Posterior vena cava (tissue), 2 donors: ENCODE measurements around the gene ARL6IP4. TPM values are rescaled to one million over a fixed set of nuclear protein-coding genes. Genes with fewer than 3 reads are reported as not detected.
"Not testable (repeated sequence)": the region's sequence is repeated elsewhere in the genome, so short reads cannot be mapped to it uniquely, and the experiment has no call there.

ENCODE experiments used
- DNase-seq: peaks from one replicate; pipeline ENCODE4 v3.0.0-alpha.2; 2020; ENCODE audit warnings: low spot score
- intact Hi-C, 2 donors: fragments of 100-400 bp; cut with DNase I; formaldehyde crosslinking; loops; one replicate each; pipeline versions ENCODE4 v1.14.1 to v1.14.2; 2022 to 2023
- total RNA-seq, 2 donors: library from RNA; stranded (reverse); fragmentation: NEBNext Ultra II Directional; extraction: Animal tissue kit (Norgen Biotek cat#: 25700); gene quantifications; one replicate each; pipeline ENCODE4 v1.2.1, GENCODE V29; 2021
- donor health status: DM: yes; HTN: yes; CAD: no.
- donor health status: DM: yes; HTN: yes; CAD: no.

ARL6IP4 gene
- total RNA-seq, 2 donors from 2014 or later = 125 to 132 TPM

GRCh38 chr12:122996621-122997342, 16.3 kb downstream of the ARL6IP4 start:
- intact Hi-C loops = loop anchor here in 1 of 2 donors (10.0 kb wide), 1 partner anchor 148 kb away; no protein-coding TSS in a partner anchor
- DNase-seq = no peak

- DNase-seq = no peak
- intact Hi-C loops = loop anchor here in 1 of 2 donors (10.0 kb wide), 1 partner anchor 147 kb away; no protein-coding TSS in a partner anchor
Measured at GRCh38 chr12:122997343-122998250, 17.1 kb downstream of the ARL6IP4 start.

DNA sequence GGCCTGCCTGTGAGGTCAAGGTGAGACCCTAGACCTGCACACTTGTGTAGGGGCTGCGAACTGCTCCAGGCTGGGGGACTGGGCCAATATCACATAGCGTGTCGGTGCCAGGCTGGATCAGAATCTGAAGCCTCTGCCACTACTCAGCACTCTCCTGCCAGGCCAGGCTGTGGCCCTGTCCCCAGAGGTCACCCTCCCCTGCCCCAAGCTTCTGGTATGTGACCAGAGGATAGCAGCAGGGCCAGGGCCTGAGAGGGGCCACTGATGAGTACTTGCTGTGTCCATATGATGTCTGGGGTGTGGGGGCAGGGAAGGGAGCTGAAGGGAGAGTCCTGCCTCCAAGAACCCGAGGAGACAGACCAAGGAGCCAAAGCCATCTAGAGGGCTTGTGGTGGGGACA, 17.8 kb downstream of the ARL6IP4 start:
- intact Hi-C loops = loop anchor here in 1 of 2 donors (10.0 kb wide), 1 partner anchor 146 kb away; no protein-coding TSS in a partner anchor
- DNase-seq = no peak

DNA sequence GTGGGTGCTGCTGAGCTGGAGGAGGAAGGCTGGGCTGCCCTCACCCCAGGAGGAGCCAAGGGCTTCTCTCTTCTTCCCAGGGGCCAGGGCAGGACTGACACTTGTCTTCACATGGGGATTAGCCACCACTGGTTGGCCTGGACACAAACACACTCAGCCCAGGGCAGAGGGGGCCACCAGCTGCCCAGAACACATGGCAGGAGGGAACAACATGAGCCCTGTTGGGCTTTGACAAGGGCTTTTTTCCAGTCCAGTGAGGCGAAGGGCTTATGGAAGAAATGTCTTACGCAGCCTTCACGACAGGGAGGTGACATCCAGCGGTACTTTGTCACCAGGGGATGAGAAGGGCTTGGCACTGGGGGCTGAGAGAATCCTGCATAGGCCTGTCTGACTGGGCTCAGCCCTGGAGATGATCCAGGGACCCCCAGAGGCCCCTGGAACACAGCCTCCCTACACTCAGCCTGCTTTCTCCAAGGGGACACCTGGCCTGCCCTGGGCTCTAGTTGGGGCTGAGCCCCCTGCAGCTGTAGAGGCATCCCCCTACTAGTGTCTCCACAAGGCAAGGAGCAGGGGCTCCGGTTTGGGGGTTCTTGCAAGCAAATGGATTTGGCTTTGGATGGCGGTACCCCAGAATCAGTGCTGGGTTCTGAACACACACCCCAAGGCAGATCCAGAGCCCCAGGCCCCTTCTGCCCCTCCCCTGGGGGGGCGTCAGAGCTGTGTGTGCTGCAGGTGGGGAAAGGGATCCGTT, 18.9 kb downstream of the ARL6IP4 start:
- intact Hi-C loops = loop anchor here in 1 of 2 donors (10.0 kb wide), 1 partner anchor 145 kb away; no protein-coding TSS in a partner anchor
- no peak for DNase-seq

- intact Hi-C loops = loop anchor here in 1 of 2 donors (10.0 kb wide), 1 partner anchor 145 kb away; no protein-coding TSS in a partner anchor
- no peak for DNase-seq
Measured at GRCh38 chr12:122999986-123000420, 19.5 kb downstream of the ARL6IP4 start.

- DNase-seq = no peak
- intact Hi-C loops = no loop called here
Measured at GRCh38 chr12:123000578-123000977, 20.1 kb downstream of the ARL6IP4 start.

DNA sequence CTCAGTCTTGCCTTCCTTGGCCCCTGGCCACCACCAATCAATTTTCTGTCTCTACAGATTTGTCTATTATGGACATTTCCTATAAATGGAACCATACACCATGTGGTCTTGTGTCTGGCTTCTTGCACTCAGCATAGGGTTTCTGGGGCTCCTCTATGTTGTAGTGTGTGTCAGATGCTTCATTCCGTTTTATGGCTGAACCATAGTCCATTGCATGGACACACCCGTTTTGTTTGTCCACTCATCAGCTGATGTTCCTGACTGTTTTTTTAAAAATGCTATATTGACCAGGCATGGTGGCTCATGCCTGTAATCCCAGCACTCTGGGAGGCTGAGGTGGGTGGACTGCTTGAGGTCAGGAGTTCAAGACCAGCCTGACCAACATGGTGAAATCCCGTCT, 21.0 kb downstream of the ARL6IP4 start:
- intact Hi-C loops = no loop called here
- DNase-seq = no peak

DNA sequence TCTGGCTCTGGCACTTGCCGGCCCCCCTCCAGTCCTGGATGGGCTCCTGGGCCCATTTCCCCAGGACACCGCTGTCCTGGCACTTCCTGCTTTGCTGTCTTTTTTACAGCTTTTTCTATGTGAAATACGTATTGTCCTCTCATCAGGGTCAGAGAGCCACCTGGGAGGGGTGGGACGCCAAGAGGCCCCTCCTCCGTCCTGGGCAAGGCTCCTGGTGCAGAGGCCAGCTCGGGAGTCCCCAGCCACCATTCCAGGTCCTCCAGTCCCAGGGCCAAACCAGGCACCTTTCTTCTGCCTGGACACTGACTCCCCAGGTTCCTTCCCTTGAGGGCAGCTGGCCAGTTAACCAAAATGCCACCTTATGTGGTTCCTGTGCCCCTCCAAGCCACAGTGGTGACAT, 22.8 kb downstream of the ARL6IP4 start:
- no peak for DNase-seq

DNA sequence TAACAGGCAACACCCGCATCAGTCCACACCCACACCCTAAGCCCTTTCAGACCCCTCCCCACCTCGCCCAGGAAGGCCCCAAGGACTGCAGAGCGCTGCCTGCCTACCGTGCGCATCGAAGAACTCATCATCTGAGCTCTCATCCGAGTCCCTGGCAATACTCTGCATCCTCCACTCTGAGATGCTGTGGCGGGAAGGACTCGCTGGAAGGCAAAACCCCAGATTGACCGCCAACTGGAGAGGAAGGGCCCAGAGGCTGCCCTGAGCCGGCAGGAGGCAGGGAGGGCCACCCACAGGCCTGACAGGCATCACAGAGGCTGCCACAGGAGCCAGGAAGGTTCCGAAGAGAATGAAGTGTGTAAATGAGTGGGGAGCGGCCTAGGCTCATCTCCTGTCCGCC, 23.8 kb downstream of the ARL6IP4 start:
- DNase-seq = no peak
- intact Hi-C loops = no loop called here

More for the DNA sequence above, 22.8 kb downstream of the ARL6IP4 start:
- intact Hi-C loops = no loop called here

DNA sequence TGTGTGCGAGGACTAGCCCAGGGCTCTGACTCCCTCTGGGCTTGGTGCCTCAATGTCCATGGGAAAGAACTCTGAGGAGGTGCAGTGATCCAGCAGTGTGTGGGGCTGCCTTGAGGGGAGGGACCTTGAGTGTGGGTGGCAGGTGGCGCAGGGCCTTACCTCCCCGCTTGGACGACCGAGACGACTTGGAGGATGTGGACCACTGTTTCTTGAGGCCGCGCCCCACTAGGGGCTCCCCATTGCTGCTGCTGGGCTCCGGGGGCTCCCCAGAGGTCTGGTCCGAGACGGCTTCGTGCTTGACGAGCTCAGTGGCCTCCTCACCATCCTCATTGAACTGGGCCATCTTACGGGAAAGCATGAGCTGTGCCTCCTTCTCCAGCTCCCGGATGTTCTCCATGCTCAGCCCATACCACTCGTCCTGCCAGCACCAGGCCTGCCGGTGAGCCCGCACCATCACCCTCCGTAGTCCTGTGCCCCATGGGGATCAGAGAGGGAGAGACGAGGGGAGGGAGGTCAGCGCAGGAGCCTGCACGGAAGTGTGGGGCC, 24.7 kb downstream of the ARL6IP4 start:
- no peak for DNase-seq
- intact Hi-C loops = no loop called here

DNA sequence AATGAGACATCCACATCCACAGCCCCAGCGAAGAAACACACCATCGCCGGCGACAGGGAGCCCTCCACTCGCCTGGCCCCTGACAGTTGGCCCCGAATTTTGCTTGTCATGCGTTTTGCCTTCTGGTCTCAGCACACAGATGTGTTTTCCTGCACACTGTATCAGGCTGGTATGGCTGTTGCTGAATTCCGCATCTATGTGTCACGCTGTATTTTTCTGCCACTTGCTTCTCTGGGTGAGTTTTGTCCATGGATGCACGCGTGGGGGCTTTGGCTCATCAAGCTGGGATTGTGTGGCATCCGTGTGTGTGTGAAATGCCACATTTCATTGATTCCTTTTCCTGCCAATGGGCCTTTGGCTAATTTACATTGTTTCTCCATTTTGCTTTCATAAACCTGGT, 26.5 kb downstream of the ARL6IP4 start:
- DNase-seq = no peak
- intact Hi-C loops = no loop called here

DNA sequence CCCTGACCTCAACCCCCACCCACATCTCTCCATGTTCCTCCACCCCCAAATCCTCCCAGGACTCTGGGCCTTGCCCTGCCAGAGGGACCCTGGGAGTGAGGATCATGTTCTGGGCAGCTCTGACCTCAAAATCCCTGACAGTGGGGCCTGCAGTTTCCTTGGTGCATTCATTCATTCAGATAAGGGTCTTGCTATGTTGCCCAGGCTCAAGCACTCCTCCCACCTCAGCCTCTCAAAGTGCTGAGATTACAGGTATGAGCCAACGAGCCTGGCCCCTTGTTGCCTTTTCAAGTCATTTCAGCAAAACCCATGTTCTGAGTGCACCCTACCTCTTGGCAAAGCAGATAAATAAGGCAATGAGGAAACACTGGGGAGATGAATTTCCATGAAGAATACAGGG, 29.6 kb downstream of the ARL6IP4 start:
- no peak for DNase-seq
- intact Hi-C loops = no loop called here

DNA sequence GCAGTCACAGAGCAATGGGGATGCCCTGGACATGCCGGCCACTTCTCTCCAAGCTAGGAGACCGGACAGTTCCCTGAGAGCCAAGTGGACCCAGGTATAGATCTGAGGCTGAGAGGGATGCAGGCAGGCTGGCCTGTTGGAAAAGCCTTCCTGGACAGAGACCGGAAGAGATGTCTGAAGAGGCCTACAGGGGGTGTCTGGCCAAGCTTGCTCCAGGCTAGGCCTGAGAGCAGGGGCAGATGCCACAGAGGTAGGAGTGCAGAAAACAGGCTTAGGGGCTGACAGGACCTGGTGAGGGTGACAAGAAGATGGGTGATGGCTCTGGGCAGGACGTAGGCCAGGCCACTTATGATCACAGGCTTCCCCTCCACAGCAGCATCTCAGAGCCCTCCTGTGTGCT, 30.2 kb downstream of the ARL6IP4 start:
- DNase-seq = no peak
- intact Hi-C loops = no loop called here

- no peak for DNase-seq
- intact Hi-C loops = no loop called here
Measured at GRCh38 chr12:123011701-123012100, 31.2 kb downstream of the ARL6IP4 start.

GRCh38 chr12:123013185-123014095, 33.0 kb downstream of the ARL6IP4 start:
- intact Hi-C loops = no loop called here

DNA sequence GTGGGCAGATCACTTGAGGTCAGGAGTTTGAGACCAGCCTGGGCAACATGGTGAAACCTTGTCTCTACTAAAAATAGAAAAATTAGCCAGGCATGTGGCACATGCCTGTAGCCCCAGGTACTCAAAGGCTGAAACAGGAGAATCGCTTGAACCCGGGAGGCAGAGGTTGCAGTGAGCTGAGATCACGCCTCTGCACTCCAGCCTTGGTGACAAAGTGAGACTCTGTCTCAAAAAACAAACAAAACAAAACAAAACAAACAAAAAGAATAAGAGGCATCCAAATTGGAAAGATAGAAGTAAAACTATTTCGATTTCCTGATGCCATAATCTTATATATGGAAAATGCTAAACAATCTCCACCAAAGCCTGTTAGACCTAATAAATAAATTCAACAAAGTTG, 34.0 kb downstream of the ARL6IP4 start:
- DNase-seq, intact Hi-C loops: not testable (repeated sequence)

More at GRCh38 chr12:123013185-123014095, 33.0 kb downstream of the ARL6IP4 start:
- DNase-seq = no peak

GRCh38 chr12:123017753-123018152, 37.3 kb downstream of the ARL6IP4 start:
- DNase-seq = no peak
- intact Hi-C loops = no loop called here

DNA sequence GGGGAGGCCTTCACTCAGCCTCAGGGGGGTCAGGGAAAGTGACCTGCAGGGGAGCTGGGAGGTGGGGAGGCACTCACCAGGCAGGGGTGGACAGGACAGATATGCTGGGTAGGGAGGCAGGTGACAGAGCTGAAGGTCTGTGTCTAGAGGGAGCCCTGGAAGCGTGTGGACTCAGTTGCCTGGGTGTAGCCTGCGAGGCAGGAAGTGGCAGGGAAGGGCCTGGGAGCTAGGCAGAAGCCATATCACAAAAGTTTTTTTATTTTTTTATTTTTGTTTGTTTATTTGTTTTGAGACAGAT, 39.3 kb downstream of the ARL6IP4 start:
- intact Hi-C loops = no loop called here
- no peak for DNase-seq
